Measurements from ENCODE around the gene TNFSF11.

GRCh38 chr13:42626176-42626860 lies 52.4 kb downstream of the TNFSF11 start:
- no peak for TF ChIP-seq CTCF (conservative IDR thresholded peaks at IDR 0.05; ENCODE audit: low read length)
- TF ChIP-seq EZH2phosphoT487 (IDR thresholded peaks at IDR 0.05; ENCODE audit: borderline replicate concordance) = no peak

All from Loucy (cell line).